B cell (primary cell): ENCODE results near the gene ADRM1. TPM values are rescaled to one million over a fixed set of nuclear protein-coding genes. Genes with fewer than 3 reads are reported as not detected.

Experiments
- ATAC-seq: fragments of 200-7000 bp; cut with Tn5 transposase; one replicate; pipeline ENCODE4 v1.10.0; 2021; ENCODE audit warnings: low read depth, mild to moderate bottlenecking, moderate number of reproducible peaks, moderate library complexity
- CTCF ChIA-PET: fragments of 350-600 bp; sonication (Branson Sonifier 250); formaldehyde crosslinking; loops from one replicate; lab custom pipeline; 2021; ENCODE audit warnings: antibody characterized with exemption, inconsistent platforms; lab: Charles Lee
- POLR2A ChIA-PET: fragments of 350-600 bp; sonication (Branson Sonifier 250); formaldehyde crosslinking; loops from one replicate; lab custom pipeline; 2021; ENCODE audit warnings: antibody characterized with exemption; lab: Charles Lee
- DNase-seq: peaks from one replicate; pipeline ENCODE4 v3.0.0; 2013
- H2AFZ ChIP-seq: 2 replicates; pipeline ENCODE4 v1.6.1; 2012; ENCODE audit warnings: mild to moderate bottlenecking, low read depth, low read length; ENCODE audit not compliant: insufficient read depth, poor library complexity, severe bottlenecking
- H3K27ac ChIP-seq, 2 donors: 1 replicate in 1 of 2; 2 replicates in 1 of 2; pipeline ENCODE4 v1.5.1; 2012 to 2013; ENCODE audit warnings: low read length in 2 of 2, mild to moderate bottlenecking in 2 of 2, moderate library complexity in 1 of 2
- H3K27me3 ChIP-seq, 4 experiments: fragments of 200-600 bp in 1 of 4; sonication (generic) in 1 of 4; replicated peaks in 1 of 4; 1 replicate in 2 of 4; 2 replicates in 2 of 4; pipeline versions ENCODE4 v1.6.1 to v1.7.0; 2013 to 2016; ENCODE audit warnings: low read length in 3 of 4, mild to moderate bottlenecking in 2 of 4, mixed read lengths in 1 of 4, moderate library complexity in 1 of 4; ENCODE audit not compliant: insufficient read depth in 4 of 4, control insufficient read depth in 3 of 4; ENCODE audit errors: control extremely low read depth in 1 of 4
- H3K36me3 ChIP-seq, 2 experiments: replicated peaks in 1 of 2; 1 replicate in 1 of 2; 2 replicates in 1 of 2; pipeline versions ENCODE4 v1.6.1 to v1.7.1; 2013; ENCODE audit warnings: low read length in 1 of 2; ENCODE audit not compliant: insufficient read depth in 2 of 2, control insufficient read depth in 1 of 2; ENCODE audit errors: control extremely low read depth in 1 of 2, extremely low read depth in 1 of 2
- H3K4me1 ChIP-seq, 2 donors: fragments of 200-600 bp in 1 of 2; sonication (generic) in 1 of 2; 1 replicate in 1 of 2; 2 replicates in 1 of 2; pipeline versions ENCODE4 v1.5.1 to v1.6.1; 2013 to 2017; ENCODE audit warnings: low read length in 2 of 2; ENCODE audit not compliant: control insufficient read depth in 2 of 2, insufficient read depth in 2 of 2
- H3K4me2 ChIP-seq: replicated peaks from 2 replicates; pipeline ENCODE3; 2012; ENCODE audit warnings: mild to moderate bottlenecking, low read depth, low read length; ENCODE audit not compliant: poor library complexity, severe bottlenecking
- H3K4me3 ChIP-seq, 5 experiments: fragments of 200-600 bp in 1 of 5; sonication (generic) in 1 of 5; 1 replicate in 3 of 5; 2 replicates in 2 of 5; pipeline versions ENCODE4 v1.5.1 to v1.7.0; 2011 to 2016; ENCODE audit warnings: low read length in 4 of 5, mild to moderate bottlenecking in 4 of 5, low read depth in 2 of 5, control low read depth in 1 of 5, moderate library complexity in 1 of 5; ENCODE audit not compliant: insufficient read depth in 1 of 5; ENCODE audit errors: control extremely low read depth in 1 of 5, extremely low read depth in 1 of 5
- H3K79me2 ChIP-seq: fragments of 200-600 bp; sonication (generic); one replicate; pipeline ENCODE4 v1.6.0; 2016; ENCODE audit warnings: low read length; ENCODE audit not compliant: control insufficient read depth, insufficient read depth
- H3K9ac ChIP-seq: fragments of 200-600 bp; sonication (generic); 2 replicates; pipeline ENCODE4 v1.6.1; 2017; ENCODE audit warnings: mild to moderate bottlenecking, low read length, moderate library complexity
- H3K9me3 ChIP-seq, 3 donors: one replicate each; pipeline versions ENCODE4 v1.6.1 to v1.7.1; 2013; ENCODE audit warnings: low read length in 2 of 3; ENCODE audit not compliant: control insufficient read depth in 2 of 3, insufficient read depth in 1 of 3; ENCODE audit errors: control extremely low read depth in 1 of 3
- H4K20me1 ChIP-seq: 2 replicates; pipeline ENCODE4 v1.6.0; 2012; ENCODE audit warnings: mild to moderate bottlenecking, low read length; ENCODE audit not compliant: insufficient read depth, control insufficient read depth, poor library complexity, severe bottlenecking
- H3K27ac Mint-ChIP-seq: one replicate; pipeline ENCODE4 v1.8.0; 2021; ENCODE audit warnings: mixed read lengths
- H3K27me3 Mint-ChIP-seq: one replicate; pipeline ENCODE4 v1.8.0; 2021; ENCODE audit warnings: mixed read lengths
- H3K4me1 Mint-ChIP-seq: one replicate; pipeline ENCODE4 v1.8.0; 2021; ENCODE audit warnings: mixed read lengths
- H3K4me3 Mint-ChIP-seq: one replicate; pipeline ENCODE4 v1.8.0; 2021; ENCODE audit warnings: mixed read lengths
- H3K9me3 Mint-ChIP-seq: one replicate; pipeline ENCODE4 v1.8.0; 2022; ENCODE audit warnings: mixed read lengths; ENCODE audit not compliant: insufficient read depth
- EZH2 ChIP-seq: IDR thresholded peaks from 2 replicates; pipeline ENCODE4 v1.6.1; 2012; ENCODE audit warnings: borderline replicate concordance, low read depth, mild to moderate bottlenecking, moderate library complexity, low read length; ENCODE audit not compliant: insufficient read depth, poor library complexity, severe bottlenecking
- WGBS: methylation state at CpG from one replicate; pipeline ENCODE4 v1.1.5; 2013; ENCODE audit warnings: missing lambda C conversion rate; ENCODE audit not compliant: insufficient coverage; 5-methylcytosine and 5-hydroxymethylcytosine counted together
- intact Hi-C: fragments of 100-400 bp; cut with micrococcal nuclease; formaldehyde crosslinking; loops from one replicate; pipeline ENCODE4 v1.10.0; 2022
- polyA plus RNA-seq: library from polyadenylated mRNA; depleted of rRNA; stranded (reverse); fragments of >200 nt; gene quantifications from 2 replicates; pipeline ENCODE4 v1.2.3, GENCODE V29; 2012
- total RNA-seq, 2 donors: library from RNA; stranded (reverse); fragments of 120-200 nt in 1 of 2; gene quantifications; 1 replicate in 1 of 2; 2 replicates in 1 of 2; pipeline versions ENCODE4 v1.2.3 to v1.2.4, GENCODE V29; 2013 to 2022
- TF ChIP-seq, protein P1 (sequence below): fragments of 200-600 bp; IDR thresholded peaks from one replicate; pipeline ENCODE4 v1.8.0; 2022; ENCODE audit warnings: antibody characterized with exemption, mild to moderate bottlenecking

The ADRM1 gene
- total and polyA plus RNA-seq, 2 donors (not counting 1 experiment from before 2014, with no cell fraction given): 73.9 to 87.2 TPM

DNA sequence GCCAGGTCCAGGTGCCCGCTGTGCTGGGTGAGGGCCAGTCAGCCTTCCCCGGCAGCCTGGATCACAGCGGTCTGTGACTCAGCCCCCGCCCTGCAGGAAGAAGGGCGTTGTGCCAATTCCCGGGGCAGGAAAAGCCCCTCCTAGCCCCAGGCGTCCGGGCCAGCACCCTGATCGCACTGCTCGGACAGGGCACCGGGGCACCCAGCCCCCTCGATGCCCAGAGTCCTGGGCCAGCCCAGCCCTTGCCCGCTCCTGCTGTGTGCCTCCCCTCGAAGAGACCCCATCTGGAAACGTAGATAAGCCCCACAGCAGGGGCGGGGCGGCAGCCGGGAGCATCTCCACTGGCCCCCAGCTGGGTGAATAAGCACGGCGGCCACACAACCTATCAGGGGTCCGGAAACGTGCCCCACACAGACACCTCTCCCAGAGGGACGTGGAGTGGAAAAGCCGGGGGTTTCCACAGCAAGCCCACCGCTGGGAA lies 54.4 kb downstream of the ADRM1 start:
- no peak for DNase-seq
- Mint-ChIP-seq H3K27me3 (no peaks in the 10 kb centered on the region), H3K9me3 (no peaks in the 10 kb centered on the region), H3K4me3 (no peak overlapping the region), H3K4me1 (no peaks in the 10 kb centered on the region), H3K27ac (no peak overlapping the region)
- no peak for ATAC-seq
- Histone ChIP-seq H3K4me1 (peaks cover 0 to 6% of the 10 kb centered on the region in 2 donors), H3K27ac (no peak overlapping the region), H3K27me3 (no peaks in the 10 kb centered on the region), H3K79me2 (no peaks in the 10 kb centered on the region), H2AFZ (no peak overlapping the region), H3K9ac (no peak overlapping the region), H3K4me2 (no peak overlapping the region), H3K4me3 (no peak overlapping the region), H3K36me3 (no peaks in the 10 kb centered on the region), H3K9me3 (no peaks in the 10 kb centered on the region), H4K20me1 (no peaks in the 10 kb centered on the region)
- POLR2A ChIA-PET: no interaction called here
- CTCF ChIA-PET: interaction anchor here (1.2 kb wide), 1 partner anchor 17 kb away, joined by 3 read pairs; no protein-coding TSS in a partner anchor
- intact Hi-C loops: no loop called here
- 29% methylated on average over 25 of the region's 25 CpGs for WGBS
- TF ChIP-seq, protein P1, sequence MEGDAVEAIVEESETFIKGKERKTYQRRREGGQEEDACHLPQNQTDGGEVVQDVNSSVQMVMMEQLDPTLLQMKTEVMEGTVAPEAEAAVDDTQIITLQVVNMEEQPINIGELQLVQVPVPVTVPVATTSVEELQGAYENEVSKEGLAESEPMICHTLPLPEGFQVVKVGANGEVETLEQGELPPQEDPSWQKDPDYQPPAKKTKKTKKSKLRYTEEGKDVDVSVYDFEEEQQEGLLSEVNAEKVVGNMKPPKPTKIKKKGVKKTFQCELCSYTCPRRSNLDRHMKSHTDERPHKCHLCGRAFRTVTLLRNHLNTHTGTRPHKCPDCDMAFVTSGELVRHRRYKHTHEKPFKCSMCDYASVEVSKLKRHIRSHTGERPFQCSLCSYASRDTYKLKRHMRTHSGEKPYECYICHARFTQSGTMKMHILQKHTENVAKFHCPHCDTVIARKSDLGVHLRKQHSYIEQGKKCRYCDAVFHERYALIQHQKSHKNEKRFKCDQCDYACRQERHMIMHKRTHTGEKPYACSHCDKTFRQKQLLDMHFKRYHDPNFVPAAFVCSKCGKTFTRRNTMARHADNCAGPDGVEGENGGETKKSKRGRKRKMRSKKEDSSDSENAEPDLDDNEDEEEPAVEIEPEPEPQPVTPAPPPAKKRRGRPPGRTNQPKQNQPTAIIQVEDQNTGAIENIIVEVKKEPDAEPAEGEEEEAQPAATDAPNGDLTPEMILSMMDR: no peak
- TF ChIP-seq EZH2: no peak

DNA sequence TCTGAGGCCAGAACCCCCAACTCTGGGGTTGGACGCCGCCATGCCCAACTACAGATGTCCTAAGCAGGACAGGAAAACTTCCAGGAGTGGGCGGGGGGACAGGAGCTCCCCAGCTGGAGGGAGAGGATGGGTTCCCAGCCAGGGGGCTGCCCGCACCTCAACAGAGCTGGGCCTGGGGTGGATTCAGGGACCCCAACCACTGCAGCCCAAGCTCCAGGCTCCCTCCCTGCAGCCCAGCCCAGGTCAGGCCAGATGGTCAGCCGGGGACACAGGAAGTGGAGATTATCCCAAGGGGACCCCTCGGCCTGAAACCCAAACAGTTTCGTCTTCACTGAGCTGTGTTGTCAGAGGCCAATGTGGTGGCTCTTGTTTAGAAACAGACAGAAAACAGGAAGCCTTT lies 54.9 kb downstream of the ADRM1 start:
- peak overlapping the region; percentile 8 for H3K4me2 ChIP-seq
- H3K9me3 ChIP-seq: no peaks in the 10 kb centered on the region
- Mint-ChIP-seq H3K27ac (no peak overlapping the region), H3K4me1 (peaks cover 2% of the 10 kb centered on the region), H3K9me3 (no peaks in the 10 kb centered on the region), H3K27me3 (no peaks in the 10 kb centered on the region), H3K4me3 (no peak overlapping the region)
- DNase-seq: no peak
- intact Hi-C loops: no loop called here
- TF ChIP-seq, protein P1: no peak
- no peak for TF ChIP-seq EZH2
- no peak overlapping the region for H3K4me3 ChIP-seq
- no peaks in the 10 kb centered on the region for H4K20me1 ChIP-seq
- ChIA-PET POLR2A (no interaction called here), CTCF (interaction anchor here (1.2 kb wide), 1 partner anchor 17 kb away, joined by 3 read pairs; no protein-coding TSS in a partner anchor)
- 46% methylated on average over 7 of the region's 7 CpGs for WGBS
- no peak overlapping the region for H2AFZ ChIP-seq
- ATAC-seq: no peak
- no peaks in the 10 kb centered on the region for H3K27me3 ChIP-seq
- H3K36me3 ChIP-seq: no peaks in the 10 kb centered on the region
- H3K79me2 ChIP-seq: no peaks in the 10 kb centered on the region
- no peak overlapping the region for H3K27ac ChIP-seq
- H3K9ac ChIP-seq: no peak overlapping the region
- H3K4me1 ChIP-seq: peaks cover 0 to 6% of the 10 kb centered on the region in 2 donors

Other genes starting within 250 kb of the ADRM1 start
- 36.9 and 39.5 TPM in 2 replicates for gene TAF4, start 237.1 kb upstream of the ADRM1 start, total RNA-seq
- gene TAF4, start 237.1 kb upstream of the ADRM1 start, polyA plus RNA-seq: 13.9 and 20.2 TPM in 2 replicates
- gene LSM14B, start 180.5 kb upstream of the ADRM1 start, total RNA-seq: 52.8 and 55.0 TPM in 2 replicates
- gene LSM14B, start 180.5 kb upstream of the ADRM1 start, polyA plus RNA-seq: 26.8 and 33.1 TPM in 2 replicates
- 140 TPM in 2 replicates for gene PSMA7, start 159.6 kb upstream of the ADRM1 start, total RNA-seq
- 252 and 368 TPM in 2 replicates for gene PSMA7, start 159.6 kb upstream of the ADRM1 start, polyA plus RNA-seq
- gene SS18L1, start 159.2 kb upstream of the ADRM1 start, total RNA-seq: 20.7 and 22.0 TPM in 2 replicates
- 14.9 and 15.4 TPM in 2 replicates for gene SS18L1, start 159.2 kb upstream of the ADRM1 start, polyA plus RNA-seq
- 47.6 and 48.4 TPM in 2 replicates for gene MTG2, start 120.0 kb upstream of the ADRM1 start, total RNA-seq
- gene MTG2, start 120.0 kb upstream of the ADRM1 start, polyA plus RNA-seq: 24.9 and 29.6 TPM in 2 replicates
- gene HRH3, start 82.7 kb upstream of the ADRM1 start, total RNA-seq: not detected in 2 replicates
- not detected in 2 replicates for gene HRH3, start 82.7 kb upstream of the ADRM1 start, polyA plus RNA-seq
- 74.3 and 76.6 TPM in 2 replicates for gene OSBPL2, start 64.5 kb upstream of the ADRM1 start, total RNA-seq
- gene OSBPL2, start 64.5 kb upstream of the ADRM1 start, polyA plus RNA-seq: 28.1 and 53.3 TPM in 2 replicates
- gene LAMA5, start 64.3 kb downstream of the ADRM1 start, total RNA-seq: 83.5 and 89.7 TPM in 2 replicates
- gene LAMA5, start 64.3 kb downstream of the ADRM1 start, polyA plus RNA-seq: 25.6 and 52.9 TPM in 2 replicates
- gene RPS21, start 84.1 kb downstream of the ADRM1 start, total RNA-seq: 2,429 and 2,653 TPM in 2 replicates
- 9,603 and 17,028 TPM in 2 replicates for gene RPS21, start 84.1 kb downstream of the ADRM1 start, polyA plus RNA-seq
- 8.2 and 8.6 TPM in 2 replicates for gene CABLES2, start 104.3 kb downstream of the ADRM1 start, total RNA-seq
- 4.8 and 6.1 TPM in 2 replicates for gene CABLES2, start 104.3 kb downstream of the ADRM1 start, polyA plus RNA-seq
- not detected in 2 replicates for gene RBBP8NL, start 124.5 kb downstream of the ADRM1 start, total RNA-seq
- gene RBBP8NL, start 124.5 kb downstream of the ADRM1 start, polyA plus RNA-seq: not detected in 2 replicates
- not detected in 2 replicates for gene GATA5, start 173.0 kb downstream of the ADRM1 start, total RNA-seq
- gene GATA5, start 173.0 kb downstream of the ADRM1 start, polyA plus RNA-seq: not detected in 2 replicates